Inflammatory macrophage treated with lipopolysaccharide for 4 hours (primary cell): ENCODE measurements around the gene FBH1.
A peak's percentile ranks its signal among the peaks of the same experiment; 100 is the strongest.
"Not testable (repeated sequence)": the region's sequence is repeated elsewhere in the genome, so short reads cannot be mapped to it uniquely, and the experiment has no call there.

Experiments
- DNase-seq: peaks from one replicate; pipeline ENCODE4 v3.0.0-alpha.2; 2020

The FBH1 gene

DNA sequence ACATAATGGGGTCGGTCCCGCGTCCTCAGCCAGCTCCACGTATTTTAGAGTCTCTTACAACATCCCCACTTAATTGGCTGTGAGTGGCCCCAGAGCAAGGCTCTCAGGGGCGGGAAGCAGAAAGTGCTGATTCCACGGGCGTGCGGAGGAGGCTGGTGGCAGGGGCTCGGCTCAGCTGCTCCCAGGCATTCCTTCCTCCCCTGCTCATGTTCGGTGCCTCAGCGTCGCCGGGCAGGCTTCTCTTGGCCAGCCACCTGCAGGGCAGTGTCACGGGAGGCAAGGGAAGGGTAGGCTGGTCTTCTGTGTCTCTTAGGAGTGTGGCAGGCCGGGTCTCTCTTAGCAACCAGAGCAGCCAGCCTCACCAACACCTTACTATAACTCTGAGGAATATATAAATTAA lies 53.5 kb downstream of the FBH1 start:
- DNase-seq, result no peak

GRCh38 chr10:5944389-5945189 lies 54.5 kb downstream of the FBH1 start:
- DNase-seq, result no peak

- DNase-seq, result no peak
Observed at GRCh38 chr10:5945190-5945509, 55.1 kb downstream of the FBH1 start.

DNA sequence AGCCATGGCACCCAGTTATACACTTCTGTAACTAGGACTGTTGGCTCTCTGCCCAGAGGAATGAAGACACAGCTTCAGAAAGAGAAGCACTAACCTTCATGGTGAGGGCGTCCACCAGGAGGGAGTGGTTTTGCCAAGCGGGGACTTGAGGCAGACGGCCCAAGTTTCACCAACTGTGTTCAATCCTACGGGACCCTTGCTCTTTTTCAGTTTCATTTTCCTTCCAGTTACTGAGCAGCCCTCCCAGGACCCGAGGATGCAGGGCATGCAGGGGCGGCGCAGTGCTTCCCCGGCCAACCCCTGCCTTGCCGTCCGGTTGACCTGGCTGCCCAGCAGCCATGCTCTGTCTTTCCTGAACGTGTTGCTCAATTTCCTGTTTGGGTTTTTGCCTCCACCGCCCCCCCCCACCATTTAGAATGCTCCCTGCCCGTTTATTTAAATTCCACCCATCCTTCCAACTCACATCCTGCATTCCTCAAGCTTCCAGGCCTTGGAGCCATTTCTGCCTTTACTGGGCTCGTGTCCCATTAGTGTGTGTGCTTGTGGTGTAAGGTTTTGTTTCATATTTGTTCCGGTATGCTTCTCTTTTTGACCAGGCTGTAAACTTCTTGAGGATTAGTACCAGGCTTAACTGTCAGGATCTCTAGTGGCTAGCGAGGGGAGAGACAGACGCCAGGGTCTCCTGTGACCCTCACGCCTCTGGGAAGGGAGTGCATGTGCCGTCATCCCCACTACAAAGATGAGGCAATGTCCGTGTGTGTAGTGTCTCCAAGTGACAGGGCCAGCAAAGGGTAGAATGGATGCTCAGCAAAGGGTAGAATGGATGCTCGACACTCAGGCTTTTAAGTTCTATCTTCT lies 55.7 kb downstream of the FBH1 start:
- peak; percentile 54 for DNase-seq

- not testable (repeated sequence) for DNase-seq
Observed at GRCh38 chr10:5946419-5946775, 56.4 kb downstream of the FBH1 start.

DNA sequence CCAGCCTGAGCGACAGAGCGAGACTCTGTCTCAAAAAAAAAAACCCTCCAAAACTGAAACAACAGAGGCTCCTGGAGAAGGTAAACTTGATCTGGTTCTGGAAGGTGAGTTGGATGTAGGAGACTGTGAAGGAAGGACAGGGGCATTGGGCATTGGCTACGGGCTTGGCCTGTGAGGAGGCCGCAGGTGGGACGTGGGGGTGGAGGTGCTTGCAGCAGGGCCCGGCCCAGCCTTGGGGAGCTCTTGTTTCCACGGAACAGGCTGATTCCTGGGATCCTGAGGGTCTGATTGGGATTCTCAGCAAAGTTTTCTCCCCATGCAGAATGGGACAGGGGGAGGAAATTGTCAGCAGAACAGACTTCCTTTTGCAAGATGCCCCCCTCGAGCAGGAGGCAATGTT lies 56.7 kb downstream of the FBH1 start:
- no peak for DNase-seq

DNA sequence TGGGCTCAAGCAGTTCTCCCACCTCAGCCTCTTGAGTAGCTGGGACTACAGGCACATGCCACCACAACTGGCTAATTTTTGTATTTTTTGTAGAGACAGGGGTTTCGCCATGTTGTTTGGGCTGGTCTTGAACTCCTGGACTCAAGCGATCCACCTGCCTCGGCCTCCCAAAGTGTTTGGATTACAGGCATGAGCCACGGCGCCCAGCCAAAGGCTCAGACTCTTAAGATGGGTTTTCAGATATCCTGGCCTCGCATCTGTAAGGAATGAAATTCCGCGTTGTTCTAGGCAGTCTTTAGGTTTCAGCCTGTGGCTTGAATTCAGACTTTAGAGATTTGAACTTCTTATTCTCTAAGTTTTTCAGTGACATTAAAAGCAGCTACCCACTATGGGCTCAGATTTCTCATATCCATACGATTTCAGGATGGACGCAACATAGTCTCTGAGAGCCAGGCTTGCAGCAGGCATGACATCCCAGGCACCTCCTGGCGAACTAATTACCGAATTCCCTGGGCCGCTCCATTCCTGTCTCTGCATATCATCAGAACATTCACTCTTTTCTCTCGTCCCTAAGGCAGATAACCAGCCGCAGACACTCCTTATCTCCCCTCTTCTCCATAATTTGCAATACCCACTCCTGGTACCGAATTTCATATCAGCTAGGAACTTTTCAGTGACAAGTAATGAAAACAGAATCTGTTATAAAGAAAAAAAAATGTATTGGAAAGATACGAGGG lies 57.6 kb downstream of the FBH1 start:
- no peak for DNase-seq

- DNase-seq, result no peak
Observed at GRCh38 chr10:5948208-5948585, 58.2 kb downstream of the FBH1 start.

DNA sequence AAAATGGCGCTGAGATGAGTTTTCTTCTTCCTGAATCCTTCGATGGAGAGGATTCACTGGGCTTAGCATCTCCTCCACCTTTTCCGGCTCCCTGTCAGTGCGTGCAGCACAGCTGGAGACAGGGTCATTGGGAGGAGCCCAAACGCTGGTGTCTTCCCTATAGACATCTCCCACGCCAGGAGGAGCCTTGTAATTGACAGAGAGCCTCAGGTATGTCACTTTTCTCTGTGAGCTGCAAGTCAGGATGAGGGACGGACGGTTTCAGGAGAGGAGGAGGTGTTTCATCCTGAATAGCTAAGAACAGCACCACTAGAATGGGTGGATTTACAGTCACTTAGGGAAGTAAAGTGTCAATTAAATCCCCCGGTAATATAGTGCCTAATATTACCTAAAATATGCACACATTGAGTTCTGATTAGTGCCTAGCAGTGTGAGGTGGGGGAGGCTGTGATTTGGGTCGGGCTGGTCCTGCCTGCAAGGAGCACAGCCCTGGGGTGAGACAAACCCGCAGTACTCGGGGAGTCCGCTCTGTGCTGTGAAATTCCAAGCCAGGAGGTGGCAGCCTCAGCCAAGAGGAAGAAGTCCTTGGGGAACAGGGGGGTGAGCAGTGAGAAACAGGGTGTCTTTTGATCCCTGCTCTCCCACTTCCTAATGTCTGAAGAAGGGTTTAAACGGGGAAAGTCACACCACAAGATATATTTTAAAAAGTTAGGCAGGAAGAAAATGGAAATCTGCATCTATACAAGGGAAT lies 59.1 kb downstream of the FBH1 start:
- peak; percentile 29 for DNase-seq

- peak; percentile 63 for DNase-seq
Observed at GRCh38 chr10:5951167-5951711, 61.2 kb downstream of the FBH1 start.

DNA sequence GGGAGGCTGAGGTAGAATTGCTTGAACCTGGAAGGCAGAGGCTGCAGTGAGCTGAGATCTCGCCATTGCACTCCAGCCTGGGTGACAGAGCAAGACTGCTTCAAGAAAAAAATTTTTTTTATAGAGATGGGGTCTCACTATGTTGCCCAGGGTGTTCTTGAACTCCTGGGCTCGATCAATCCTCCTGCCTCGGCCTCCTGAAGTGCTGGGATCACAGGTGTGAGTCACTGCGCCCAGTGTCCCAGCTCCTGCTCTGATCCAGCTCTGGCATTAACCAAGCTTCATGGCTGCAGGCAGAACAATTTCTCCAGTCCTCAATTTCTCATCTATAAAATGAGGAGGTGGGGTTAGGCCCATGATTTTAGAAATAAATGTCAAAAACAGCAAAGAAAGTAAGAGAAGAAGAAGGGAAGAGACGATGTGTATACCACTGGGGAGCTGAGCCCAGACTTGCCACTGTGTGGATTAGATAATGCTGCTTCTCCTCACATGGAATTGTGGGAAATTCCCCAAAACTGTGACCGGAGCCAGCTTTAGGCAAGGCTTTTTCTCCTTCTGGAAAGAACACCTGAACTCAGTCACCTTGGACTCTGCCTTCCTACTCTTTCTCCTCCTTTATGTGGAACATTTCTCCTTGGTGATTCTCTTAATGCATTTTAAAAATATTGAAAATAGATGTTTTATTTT lies 61.8 kb downstream of the FBH1 start:
- no peak for DNase-seq

DNA sequence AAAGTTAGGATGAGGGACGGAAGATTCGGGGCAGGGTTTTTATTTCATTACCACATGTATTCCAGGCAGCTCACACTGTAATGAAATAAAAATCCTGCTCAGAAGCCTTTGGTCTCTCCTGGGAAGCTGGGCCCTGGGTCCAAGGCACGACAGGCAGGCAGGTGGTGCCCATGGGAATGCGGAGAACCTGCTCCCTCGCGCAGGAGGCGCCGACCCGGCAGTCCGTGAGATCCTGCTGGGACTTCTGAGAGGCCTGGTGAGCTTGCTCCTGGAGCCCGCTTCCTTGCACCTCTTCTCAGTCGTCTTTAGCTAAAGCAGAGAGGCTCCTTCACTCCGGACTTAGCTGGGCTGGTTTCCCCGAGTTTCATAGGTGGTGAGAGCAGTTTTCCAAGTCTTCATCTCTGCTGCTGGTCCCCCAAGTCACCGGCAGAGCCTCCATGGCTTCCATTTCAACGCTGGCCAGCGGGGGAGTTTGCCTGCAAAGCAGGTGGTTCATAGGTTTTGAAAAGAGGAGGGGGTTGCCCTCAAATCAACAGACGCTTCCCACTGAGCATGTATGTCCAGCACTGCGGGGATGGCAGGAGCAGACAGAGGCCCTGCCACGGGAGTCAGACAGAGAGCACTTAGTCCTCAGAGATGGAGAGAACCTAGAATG lies 62.8 kb downstream of the FBH1 start:
- DNase-seq, result no peak

GRCh38 chr10:5953676-5954075 lies 63.6 kb downstream of the FBH1 start:
- no peak for DNase-seq

DNA sequence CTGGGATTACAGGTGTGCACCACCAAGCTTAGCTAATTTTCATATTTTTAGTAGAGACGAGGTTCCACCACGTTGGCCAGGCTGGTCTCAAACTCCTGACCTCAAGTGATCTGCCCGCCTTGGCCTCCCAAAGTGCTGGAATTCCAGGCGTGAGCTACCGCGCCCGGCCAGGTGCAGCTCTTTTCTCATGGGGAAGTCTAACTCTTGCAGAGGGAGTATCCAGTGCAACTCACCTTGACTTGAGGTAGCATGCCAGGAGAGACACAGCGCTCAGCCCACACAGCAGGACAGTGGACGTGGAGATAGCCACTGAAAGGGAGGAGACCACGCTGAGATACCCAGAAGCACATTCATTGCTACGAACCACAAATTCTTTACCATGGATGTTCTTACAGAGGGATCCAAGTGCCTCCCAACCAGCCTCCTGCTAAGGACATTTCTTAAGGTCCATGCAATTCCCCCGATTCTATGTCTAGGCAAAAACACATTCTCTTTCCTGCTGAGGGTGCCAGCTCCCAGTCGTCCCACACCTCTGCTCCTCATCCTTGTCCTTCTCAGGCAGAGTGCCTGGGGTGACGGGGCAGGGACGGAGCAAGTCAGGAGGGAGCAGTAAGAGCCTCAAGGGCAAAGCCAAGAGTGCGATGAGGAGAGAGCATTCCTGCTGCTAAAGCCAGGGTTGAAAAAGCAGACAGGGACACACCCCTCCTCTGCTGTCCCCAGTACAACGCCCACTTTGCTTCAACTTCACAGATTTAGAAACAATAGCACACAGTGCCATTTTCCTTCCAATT lies 66.3 kb downstream of the FBH1 start:
- DNase-seq, result no peak

GRCh38 chr10:5958077-5958476 lies 68.0 kb downstream of the FBH1 start:
- DNase-seq, result no peak

DNA sequence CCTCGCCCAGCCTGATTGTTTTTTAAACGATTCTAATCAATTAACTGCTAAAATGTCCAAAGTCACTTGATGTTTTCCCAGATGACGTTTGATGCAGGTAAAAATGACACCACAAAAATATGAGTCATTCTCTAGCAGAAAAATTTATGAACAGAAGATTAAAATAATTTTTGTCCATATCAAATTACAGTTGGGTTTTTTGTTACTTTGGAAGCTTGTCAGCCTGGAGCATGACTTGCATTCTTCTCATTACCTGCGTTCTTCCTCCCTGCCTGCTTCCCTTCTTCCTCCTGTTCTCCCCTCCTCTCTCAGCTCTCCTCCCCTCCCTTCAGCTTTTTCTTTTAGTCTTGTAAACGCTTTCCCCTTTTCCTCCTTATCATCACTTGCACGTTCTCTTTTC lies 68.6 kb downstream of the FBH1 start:
- DNase-seq, result no peak

DNA sequence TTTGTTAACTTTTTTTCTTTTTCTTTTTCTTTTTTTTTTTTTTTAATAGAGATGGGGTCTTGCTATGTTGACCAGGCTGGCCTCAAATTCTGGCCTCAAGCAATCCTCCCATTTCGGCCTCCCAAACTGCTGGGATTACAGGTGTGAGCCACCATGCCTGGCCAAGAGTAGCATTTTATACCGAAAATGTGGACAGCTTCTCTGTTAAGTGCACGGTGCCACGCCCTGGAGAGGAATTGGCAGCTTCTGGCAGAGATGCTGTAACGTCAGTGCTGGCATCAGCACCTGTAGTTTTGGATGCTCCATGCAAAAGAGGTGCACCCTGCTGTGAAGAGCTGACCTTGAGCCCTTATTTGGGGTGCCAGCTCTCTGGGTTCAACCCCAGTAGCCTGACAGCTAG lies 69.1 kb downstream of the FBH1 start:
- no peak for DNase-seq

DNA sequence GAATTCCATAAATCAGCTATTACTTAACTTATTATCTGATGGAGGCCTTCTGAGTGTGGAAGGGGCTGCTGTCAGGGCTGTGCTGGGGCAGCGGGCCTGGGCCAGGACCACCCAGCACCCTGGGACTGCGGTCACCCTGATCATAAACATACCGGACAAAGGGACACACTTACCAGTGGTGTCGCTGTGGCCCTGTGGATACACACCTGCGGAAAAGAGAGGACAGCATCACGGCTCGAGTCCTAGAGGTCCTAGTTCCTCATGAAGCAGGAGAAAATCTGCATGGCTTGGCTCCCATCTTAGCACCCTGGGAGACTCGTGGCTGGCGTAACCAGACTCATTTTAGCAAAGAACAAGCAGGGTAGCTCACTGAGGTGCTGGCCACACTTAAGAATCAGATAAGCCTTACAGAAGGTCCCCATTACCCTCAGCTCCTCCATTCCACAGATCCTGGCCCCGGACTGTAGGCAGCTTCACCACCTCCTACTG lies 69.6 kb downstream of the FBH1 start:
- no peak for DNase-seq

DNA sequence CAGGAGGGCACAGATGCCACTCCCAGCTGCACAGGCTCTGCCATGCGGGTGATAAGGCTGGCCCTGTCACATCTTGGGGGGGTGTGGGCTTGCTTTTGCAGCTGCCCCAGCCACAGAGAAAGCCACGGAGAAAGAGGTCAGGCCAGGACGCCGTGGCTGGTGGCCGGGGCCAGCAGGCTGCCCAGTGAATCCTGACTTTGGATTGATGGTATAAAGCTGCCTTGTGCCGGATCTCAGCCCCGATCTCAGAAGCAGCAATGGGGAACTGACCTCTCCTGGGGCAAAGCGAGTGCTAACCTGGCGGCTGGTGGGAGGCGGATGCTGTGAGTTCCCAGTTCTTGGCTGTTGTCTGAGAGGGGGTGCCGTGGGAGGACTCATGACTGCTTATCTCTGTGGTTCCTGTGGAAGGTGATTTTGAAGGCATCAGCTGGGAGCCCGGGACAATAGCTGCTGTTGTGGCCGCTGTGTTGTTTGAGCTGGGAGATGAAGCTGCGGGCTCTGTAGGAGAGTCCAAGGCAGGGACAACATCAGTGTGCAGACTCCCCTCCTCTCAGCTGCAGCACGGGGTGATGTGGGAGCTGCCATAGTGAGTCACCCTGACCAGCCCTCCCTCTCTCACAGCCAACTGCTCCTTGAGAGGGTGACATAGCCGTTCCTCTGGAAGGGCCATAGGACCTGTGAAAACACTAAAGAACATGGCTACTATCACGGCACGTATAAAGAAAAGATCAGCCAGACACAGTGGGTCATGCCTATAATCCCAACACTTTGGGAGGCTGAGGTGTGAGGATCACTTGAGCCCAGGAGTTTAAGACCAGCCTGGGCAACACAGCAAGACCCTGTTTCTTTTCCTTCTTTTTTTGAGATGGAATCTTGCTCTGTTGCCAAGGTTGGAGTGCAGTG lies 70.3 kb downstream of the FBH1 start:
- DNase-seq, result no peak

DNA sequence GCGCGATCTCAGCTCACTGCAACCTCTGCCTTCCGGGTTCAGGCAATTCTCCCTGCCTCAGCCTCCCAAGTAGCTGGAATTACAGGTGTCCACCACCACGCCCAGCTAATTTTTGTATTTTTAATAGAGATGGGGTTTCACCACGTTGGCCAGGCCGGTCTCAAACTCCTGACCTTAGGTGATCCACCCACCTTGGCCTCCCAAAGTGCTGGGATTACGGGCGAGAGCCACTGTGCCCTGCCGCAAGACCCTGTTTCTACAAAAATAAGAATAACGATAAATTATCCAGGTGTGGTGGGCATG lies 70.9 kb downstream of the FBH1 start:
- DNase-seq, result not testable (repeated sequence)
